WI38 (cell line): ENCODE data around the gene NFKB1.
"Not testable (repeated sequence)": the region's sequence is repeated elsewhere in the genome, so short reads cannot be mapped to it uniquely, and the experiment has no call there.

ENCODE experiments used
- H3K4me3 ChIP-seq: 2 replicates; pipeline ENCODE4 v1.5.1; 2011; ENCODE audit warnings: low read depth, mild to moderate bottlenecking, control low read depth, low read length
- CTCF ChIP-seq: IDR thresholded peaks from 2 replicates; pipeline ENCODE4 v1.5.1; 2012; ENCODE audit warnings: low read depth, mild to moderate bottlenecking, control low read depth, low read length

The NFKB1 gene

DNA sequence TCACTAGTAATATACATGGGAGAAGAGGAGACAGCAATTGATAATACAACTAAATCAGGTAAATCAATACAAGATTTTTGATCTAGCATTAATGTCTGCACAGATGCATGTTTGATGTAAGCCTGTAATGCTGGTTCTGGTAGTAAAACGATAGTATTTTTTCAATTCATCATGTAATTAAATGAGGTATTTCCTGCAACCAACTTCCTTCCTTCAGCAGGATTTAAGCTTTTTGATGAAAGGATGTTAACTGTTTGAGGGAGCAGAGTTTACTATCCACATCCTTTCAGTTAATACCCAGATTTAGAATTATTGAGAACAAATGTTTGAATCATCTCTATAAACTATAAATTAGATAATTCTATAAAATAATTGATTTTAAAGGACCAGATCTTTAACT is 31.4 kb upstream of the NFKB1 start:
- no peak for TF ChIP-seq CTCF
- H3K4me3 ChIP-seq: no peak overlapping the region

- no peak for TF ChIP-seq CTCF
- no peak overlapping the region for H3K4me3 ChIP-seq
These were observed 28.6 kb upstream of the NFKB1 start for GRCh38 chr4:102472441-102473013.

DNA sequence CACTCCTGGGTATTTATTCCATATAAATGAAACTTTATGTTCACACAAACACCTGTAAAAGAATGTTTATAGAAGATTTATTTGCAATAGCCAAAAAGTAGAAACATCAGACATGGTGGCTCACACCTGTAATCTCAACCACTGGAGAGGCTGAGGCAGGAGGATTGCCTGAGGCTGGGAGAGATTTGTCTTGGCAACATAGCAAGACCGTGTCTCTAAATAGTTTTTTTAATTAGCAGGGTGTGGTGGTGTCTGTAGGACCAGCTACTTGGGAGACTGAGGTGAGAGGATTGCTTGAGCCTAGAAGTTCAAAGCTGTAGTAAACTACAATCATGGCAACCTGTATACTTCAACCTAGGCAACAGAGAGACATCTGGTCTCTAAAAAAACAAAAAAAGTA is 27.7 kb upstream of the NFKB1 start:
- H3K4me3 ChIP-seq: no peak overlapping the region
- TF ChIP-seq CTCF: no peak

- no peak overlapping the region for H3K4me3 ChIP-seq
- no peak for TF ChIP-seq CTCF
These were observed 26.2 kb upstream of the NFKB1 start for GRCh38 chr4:102474736-102475504.

DNA sequence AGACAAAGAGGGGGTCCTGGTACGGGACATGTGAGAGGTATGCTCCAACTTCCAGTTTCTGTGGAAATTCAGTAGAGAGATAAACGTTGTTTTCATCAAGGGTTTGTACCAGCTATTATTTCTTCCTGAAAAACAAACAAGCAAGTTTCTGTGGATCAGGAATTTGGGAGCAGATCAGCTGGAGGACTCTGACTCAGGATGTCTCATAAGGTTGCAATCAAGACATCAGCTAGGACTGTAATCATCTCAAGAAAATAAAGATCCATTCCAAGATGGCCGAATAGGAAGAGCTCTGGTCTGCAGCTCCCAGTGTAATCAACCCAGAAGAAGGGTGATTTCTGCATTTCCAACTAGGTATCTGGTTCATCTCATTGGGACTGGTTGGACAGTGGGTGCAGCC is 23.5 kb upstream of the NFKB1 start:
- no peak for TF ChIP-seq CTCF

DNA sequence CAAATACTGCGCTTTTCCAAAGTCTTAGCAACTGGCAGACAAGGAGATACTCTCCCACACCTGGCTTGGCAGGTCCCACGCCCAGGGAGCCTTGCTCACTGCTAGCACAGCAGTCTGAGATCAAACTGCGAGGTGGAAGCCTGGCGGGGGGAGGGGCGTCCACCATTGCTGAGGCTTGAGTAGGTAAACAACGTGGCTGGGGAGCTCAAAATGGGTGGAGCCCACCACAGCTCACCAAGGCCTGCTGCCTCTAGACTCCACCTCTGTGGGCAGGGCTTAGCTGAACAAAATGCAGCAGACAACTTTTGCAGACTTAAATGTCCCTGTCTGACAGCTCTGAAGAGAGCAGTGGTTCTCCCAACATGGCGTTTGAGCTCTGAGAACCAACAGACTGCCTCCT is 23.0 kb upstream of the NFKB1 start:
- no peak for TF ChIP-seq CTCF

More for the DNA sequence above, 23.5 kb upstream of the NFKB1 start:
- H3K4me3 ChIP-seq: no peak overlapping the region

DNA sequence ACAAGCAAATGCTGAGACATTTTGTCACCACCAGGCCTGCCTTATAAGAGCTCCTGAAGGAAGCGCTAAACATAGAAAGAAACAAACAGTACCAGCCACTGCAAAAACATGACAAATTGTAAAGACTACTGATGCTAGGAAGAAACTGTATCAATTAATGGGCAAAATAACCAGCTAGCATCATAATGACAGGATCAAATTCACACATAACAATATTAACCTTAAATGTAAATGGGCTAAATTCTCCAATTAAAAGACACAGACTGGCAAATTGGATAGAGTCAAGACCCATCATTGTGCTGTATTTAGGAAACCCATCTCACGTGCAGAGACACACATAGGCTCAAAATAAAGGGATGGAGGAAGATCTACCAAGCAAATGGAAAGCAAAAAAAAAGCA is 21.3 kb upstream of the NFKB1 start:
- H3K4me3 ChIP-seq: not testable (repeated sequence)

More for the DNA sequence above, 23.0 kb upstream of the NFKB1 start:
- no peak overlapping the region for H3K4me3 ChIP-seq
